ENCODE measurements around the gene FLG.
"Not testable (repeated sequence)": the region's sequence is repeated elsewhere in the genome, so short reads cannot be mapped to it uniquely, and the experiment has no call there.

Gene FLG

GRCh38 chr1:152256394-152256793 lies 68.6 kb downstream of the FLG start:
- not testable (repeated sequence) for DNase-seq

Measured in inflammatory macrophage treated with lipopolysaccharide for 4 hours (primary cell).